HG02943 (cell line): ENCODE measurements around the gene CDH4.

Source experiments
- ATAC-seq: cut with Tn5 transposase; IDR thresholded peaks from one replicate; pipeline ENCODE4 v1.9.1; 2021; ENCODE audit warnings: mild to moderate bottlenecking, low read depth, moderate library complexity; ENCODE audit not compliant: unreplicated experiment

CDH4 gene

DNA sequence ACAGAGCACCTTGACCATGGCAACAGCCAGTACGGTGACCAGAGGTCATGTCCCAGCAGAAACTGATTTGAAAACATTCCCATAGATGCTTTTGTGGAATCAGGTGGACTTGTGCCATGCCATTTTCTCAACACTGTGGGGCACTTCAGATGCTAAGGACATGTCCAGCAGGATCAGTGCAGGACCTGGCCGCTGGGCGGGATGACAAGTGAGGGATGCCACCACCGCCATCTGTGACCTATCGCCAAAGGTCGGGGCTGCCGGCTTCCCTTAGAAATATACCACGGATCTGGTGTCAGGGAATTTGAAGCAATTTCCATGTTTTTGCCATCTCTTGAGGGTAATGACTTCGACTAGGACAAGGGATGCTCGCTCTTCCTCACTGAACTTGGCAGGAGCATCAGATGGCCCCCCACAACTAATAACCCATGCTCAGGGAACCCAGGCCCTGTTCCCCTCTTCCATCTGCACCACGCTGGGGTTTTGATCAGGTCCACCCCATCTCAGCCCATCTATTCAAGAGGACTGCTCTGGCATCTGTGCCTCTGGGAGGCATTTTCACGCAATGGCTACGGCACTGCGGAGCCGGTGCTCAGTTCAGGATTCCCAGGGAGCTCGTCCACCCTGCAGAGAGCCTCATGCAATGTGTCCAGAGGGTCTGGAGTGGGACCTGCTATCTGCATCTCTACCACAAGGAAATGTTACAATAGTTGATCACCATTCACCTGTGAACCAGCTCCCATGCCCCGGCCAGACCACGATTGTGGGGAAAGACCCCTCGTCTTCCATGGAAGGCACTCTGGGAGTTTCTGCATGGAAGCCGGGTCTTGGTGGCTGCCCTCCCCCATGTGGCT lies 511.1 kb downstream of the CDH4 start:
- ATAC-seq: no peak

DNA sequence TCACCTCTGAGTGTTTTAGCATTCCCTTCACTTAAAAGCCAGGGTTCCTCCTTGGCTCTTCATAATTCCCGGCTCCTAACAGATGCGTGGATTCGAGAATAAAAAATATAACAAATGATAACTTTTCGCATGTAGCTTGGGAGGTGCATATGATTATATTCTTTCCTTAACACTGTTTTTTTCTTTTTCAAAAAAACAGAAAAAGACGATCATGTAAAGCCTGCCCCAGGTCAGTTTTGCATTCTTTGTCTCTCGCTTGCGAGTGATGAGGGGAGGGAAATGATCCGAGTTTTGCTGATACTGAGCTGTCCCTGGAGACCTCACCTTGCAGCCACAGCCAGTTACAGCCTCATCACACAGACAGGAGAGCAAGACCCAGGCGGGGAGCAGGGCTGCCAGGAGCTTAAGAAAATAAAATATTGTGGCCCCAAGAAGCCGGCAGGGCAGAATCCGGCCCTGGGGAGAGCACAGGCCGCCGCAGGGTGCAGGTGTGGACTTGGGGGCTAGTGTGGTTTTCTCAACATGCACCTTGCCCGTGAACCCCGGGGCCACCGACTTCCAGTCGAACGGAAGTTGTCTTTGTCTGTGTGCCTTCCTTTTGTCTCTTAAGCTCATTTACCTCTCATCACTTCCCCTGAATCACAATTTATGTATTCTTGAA lies 511.8 kb downstream of the CDH4 start:
- no peak for ATAC-seq

DNA sequence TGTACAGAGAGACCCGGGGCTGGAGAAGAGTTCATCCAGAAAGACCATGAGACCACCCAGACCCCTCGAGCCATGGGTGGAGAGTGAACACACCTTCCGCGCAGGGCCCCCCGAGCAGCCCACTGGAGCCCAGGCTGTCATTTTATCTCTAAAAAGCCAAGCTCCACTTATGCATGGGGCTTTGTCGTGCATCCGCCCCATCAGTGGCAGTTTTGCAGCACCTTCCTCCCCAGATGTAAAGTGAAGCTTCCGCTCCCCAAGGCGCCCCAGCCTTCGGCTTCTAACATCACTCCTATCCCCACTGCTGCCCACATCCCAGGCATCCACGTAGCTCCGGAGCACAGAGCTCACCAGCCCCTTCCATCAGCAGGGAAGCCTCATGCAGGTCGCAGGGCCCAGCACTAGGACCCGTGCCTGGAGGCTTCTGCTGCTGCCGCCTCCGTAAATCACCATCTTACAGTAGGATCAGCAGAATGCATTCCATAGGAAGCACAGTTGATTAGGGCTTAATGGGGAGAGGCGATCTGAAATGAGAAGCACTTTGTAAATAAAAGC lies 512.5 kb downstream of the CDH4 start:
- no peak for ATAC-seq

DNA sequence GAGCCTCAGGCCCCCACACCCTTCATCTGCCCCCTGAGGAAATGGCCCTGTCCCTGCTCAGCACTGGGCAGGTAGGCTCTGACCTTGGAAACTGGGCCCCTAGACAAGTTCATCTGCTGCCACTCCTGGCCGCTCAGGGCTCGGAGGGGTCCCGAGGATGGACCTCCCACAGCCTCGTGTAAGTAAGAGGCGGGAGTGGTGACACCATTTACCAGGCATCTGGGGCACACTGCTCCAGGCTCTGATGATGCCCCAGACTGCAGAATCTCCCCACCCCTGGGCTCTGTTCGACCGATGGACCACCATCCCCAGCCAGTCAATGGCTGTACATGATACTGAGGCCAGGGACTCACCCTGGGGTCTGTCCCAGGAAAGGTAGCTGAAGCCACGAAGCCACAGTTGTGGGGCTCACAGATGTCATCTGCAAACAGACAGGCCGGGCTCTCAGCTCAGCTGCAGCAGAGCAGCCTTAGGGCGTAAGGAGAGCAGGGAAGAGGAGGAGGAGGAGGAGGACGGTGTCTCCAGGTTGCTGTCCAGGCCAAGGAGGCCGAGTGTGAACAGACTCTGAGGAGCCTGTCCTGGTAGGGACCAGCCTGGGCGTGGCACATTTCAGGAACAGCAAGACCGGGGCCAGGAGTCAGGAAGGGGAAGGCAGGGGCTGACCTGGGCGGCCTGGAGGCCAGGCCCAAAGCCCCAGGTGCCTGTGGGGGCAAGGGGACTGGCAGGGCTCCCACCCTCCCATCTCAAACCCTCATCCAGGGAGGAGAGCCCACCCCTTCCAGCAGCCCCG lies 513.2 kb downstream of the CDH4 start:
- ATAC-seq: no peak

DNA sequence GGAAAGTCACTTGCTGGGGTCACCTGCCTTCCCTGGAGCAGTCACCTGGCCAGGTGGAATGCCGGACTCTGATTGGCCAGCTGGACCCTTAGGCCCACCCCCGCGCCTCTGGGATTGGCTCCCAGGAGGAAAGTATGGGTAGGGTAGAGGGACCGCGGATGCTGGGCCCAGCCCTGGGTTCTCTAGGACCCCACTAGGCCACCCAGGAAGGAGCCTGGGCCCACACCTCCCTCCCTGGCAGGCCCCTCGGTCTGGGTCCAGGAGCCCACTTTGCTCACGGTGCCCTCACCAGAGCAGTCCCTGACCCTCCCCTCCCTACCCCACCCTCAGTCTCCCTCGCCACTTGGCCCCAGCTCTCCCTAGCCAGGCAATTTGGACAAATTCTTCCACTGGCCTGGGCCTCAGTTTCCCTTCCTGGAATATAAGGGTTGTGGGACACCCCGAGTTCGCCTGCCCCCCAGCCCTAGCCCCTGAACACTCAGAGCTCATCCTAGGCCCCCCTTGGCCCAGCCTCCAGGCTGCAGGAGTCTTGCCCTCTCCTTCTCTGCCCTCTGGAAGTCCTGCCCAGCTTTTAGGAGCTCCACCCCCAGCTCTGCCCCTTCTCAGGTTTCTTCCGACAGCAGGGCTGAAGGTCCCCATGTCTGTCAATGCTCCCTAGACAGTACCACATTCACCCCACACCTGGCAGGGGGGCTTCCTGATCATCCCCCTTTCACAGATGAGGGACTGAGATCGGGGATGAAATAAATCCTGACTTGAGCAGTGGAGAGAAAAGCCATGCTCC lies 514.0 kb downstream of the CDH4 start:
- ATAC-seq: no peak

DNA sequence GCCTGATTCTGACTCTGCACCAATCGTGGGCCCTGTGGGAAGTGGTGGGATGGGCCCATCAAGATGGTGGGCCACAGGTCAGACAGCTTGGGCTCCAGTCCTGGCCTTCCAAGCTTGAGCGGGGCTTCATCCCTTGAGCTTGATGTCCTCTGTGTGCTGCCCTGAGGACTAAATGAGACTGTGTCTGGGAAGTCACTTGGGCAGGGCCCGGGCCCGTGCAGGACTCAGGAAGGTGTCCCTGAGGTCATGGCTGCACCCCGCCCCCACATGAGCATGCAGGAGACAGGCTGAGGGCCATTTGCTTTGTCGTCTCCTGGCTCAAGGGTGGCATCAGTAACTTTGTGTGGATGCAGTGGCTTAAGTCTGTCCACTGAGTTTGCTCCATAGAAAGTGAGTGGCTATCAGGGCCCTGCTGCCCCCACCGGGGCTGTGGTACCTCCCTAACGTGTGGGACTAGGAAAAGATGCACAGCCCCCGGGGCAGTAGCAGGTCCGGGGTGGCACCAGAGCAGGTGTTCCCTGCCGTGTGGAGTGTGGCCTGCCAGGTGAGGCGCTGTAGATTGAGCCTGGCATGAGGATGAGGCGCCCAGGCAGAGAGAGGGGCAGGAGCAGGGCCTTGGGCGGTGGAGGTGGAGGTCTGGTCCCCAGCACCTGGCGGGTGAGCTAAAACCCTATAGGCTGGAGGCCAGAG lies 515.0 kb downstream of the CDH4 start:
- no peak for ATAC-seq

DNA sequence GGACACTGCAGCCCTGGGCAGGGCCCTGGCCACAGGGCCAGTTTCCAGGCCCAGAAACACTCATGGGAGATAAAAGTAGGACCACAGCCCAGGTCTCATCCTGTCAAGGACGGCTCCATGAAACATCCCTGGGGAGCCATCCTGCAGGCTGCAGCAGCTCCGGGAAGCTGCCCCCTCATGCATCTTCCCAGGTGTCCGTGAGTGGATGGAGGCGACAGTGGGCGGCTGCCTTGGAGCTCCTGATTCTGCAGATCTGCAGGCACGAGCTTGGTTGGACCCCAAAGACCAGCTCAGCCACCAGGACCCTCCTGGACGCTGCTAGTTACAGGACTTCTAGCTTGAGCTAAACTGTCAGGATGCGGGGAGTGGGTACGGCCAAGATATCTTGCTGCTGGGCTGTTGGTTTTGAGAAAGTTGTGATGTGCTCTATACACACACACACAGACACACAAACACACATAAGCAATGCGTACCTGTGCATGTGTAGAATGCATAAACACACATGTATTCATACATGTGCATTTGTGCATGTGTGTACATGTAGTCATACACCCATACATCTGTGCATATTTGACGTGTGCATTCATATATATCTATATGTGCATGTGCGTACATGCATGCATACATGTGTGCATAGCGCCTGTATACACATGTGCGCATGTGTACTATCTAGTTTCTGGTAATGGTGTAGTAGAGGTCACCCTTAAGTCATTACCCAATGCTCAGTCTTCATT lies 515.9 kb downstream of the CDH4 start:
- no peak for ATAC-seq

DNA sequence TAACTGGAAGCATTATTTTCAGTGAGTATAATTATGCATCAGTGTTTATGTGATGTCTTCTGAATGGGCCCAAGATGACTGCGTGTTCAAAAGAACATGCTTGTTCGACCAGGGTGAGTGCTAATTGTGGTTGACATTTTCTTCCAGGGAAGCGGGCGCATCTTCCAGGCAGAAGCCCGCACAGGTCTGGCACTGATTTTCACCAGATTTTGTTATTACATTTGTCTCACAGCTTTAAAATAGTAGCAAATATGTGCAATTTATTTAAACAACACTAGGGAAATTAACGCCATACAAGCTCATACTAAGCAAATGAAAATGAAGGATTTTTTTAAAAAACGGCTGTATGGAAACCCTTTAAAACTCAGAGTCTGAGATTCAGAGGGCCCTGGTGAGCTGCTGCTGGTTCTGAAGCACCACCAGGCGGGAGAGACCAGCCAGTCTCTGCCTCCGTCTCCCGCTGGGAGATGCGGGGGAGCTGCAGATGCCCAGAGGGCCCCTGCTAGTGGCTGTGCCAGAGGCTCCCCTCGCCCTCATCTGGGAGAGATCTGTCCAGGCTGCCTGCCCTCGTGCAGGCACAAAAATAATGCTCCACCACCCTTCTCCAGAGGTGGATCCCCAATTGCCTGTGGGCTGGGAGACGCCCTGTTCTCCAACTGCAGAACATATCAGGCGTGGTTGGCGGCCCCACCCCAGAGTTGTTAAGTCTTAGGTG lies 516.7 kb downstream of the CDH4 start:
- no peak for ATAC-seq

DNA sequence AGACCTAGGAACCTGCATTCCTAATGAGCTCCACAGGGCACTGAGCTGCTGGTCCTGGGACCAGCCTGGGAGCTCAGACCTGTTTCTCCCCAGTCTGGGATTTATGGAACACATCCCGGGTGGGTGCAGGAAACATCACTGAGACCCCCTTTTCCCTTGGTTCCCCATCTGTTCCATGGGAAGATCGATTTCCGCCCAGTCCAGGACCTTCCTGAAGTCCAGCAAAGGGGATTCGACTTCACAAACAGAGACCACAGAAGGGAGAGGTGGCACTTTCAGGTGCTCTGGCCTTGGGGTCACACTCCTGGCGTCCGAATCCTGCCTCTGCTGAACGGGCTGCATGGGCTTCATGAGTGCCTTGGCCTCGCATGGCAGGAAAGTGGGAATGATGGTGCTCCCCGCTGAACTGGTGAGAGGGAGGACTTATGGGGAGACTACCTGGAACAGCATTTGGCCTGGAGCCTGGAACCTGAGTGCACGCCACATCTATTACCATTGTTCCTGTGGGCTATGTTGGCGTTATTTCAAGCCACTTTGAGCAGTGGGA lies 517.3 kb downstream of the CDH4 start:
- no peak for ATAC-seq

DNA sequence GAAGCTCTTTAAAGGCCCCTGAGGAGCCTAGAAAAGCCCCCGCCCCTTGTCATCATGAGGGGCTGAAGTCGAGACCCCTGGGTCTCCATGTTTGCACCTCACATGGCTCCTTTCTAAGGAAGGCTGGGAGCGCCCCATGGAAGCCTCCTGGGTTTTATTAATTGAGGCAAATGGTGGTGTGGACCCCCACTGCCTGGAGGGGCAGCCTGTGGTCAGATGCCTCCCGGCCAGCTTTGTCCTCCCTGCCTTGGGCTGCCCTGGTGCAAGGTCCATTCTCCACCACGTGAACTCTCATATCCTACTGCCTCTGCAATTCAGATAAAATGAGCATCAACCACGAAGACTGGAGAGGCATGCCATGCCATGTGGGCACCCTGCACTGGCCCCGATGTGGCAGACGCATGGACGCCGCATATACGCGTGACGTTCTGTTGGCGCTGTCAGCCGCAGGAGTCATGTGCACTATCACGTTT lies 518.1 kb downstream of the CDH4 start:
- no peak for ATAC-seq

DNA sequence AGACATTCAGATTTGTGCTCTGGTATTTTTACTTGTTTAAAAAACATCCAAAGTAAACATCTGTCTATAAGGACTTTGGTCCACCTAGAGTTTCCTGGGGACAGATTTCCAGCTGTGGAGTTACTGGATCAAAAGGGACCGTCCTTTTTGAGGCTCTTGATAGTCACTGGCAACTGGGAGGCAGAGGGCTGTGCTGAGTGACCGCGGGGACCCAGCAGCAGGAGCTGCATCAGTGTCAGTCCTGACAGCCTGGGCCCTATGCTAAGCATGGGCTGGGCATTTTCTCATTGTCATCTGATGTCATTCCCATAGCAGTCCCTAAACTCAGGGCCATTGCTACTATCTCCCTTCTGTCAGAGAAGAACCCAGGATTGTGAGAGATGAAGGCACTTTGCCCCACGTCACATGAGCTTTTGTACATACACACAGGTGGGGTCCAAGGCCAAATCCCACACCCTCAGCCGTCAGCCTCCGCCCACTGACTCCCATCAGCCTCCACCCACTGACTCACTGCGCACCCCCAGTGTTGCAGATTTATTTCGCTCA lies 519.8 kb downstream of the CDH4 start:
- ATAC-seq: no peak

DNA sequence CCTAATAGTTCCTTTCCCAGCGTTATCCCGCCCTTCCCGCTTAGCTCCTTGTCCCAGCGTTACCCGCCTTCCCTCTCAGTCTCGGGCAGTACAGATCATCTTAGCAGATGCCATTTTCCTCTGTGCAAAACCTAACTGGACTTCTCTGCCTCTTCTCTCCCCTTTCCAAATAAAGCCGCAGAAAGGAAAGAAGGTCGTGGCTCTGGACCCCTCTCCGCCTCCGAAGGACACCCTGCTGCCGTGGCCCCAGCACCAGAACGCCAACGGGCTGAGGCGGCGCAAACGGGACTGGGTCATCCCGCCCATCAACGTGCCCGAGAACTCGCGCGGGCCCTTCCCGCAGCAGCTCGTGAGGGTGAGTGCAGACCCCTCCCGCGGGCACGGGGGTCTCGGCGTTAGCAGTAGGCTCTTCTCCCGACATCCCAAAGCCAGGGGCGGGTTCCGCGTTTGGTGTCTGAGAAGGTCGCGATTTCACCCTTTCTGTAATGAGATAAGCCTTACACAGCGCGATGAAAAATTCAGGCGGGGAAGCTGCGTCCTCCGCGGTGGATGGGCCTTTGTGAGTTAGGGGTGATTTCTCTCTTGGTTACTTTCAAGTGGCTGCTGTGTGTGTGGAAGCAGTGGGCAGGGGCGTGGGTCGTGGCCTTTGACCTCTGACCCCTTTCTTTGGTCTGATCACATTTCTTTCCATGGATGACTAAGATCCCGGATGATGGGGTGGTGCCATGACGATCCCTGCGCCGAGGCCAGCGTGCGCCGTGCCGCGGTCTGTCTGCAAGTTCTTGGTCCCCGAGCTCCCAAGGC lies 521.0 kb downstream of the CDH4 start:
- no peak for ATAC-seq

DNA sequence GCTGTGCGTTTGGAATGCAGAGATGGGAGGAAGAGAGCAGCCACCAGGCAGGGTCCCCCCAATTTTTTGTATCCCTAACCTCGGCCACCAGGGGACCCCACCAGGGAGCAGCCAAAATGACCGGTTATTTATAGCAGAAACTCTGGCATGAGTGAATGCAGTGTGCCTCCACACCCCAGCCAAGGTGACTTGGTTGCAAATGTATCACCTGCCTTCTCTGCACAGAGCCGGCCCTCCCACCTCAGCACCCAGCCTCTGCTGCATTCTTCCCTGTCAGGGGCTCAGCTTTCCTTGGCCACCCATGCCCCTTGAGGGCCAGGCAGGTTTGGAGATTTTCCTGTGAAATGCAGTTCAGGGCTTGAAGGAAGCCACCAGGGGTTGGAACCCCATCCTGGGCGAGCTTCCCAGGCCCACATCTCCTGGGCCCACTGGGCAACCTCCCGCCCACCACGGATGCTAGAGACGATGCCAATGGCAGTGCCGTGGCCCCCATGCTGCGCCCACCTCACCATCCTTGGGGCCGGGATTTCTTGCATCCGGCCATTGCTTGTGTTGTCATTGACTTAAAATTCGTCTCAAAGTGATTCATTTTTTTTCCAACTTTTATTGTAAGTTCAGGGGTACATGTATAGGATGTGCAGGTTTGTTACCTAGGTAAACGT lies 522.0 kb downstream of the CDH4 start:
- ATAC-seq: no peak

DNA sequence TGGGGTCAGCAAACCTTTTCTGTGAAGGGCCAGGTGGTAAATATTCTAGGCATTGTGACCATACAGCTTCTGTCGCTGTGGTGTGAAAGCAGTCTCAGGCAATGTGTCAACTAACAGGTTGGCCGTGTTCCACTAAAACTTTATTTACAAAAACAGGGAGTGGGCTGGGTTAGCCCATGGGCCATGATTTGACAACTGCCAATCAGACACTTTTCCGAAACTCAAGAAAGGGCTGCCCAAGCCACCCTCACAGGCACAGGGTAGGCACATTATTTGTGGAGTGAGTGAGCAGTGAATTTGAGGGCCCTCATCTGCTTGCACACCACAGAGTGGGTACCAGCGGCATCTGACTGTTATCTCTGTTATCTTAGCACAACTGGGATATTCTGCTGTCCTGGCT lies 523.4 kb downstream of the CDH4 start:
- no peak for ATAC-seq

DNA sequence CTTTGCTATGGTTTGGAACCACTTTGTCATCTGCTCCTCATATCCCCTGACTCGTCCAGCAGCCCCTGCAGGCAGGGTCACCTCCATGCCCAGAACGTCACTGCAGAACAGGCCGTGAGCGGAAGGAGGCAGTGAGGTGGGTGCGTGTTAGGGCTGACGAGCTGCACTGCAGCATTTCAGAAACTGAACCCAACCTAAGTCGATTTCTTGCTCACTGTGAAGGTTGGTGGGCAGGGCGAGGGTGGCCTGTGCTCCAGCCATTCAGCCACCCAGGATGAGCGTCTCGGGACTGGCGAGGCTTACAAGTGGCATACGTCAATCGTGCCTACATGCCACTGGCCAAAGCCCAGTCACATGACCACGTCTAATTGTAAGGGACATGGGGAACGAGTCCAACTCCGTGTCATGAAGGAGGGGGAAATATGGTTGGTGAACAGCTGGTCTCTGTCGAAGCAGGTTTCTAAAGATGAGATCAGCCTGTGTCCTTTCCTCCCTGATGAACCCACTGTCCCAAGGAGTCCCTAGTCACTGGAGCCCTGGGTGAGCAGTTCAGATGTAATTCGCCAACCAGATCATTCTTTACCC lies 524.5 kb downstream of the CDH4 start:
- ATAC-seq: no peak
